ENCODE data around the gene PPP4R3A. TPM values are rescaled to one million over a fixed set of nuclear protein-coding genes. Genes with fewer than 3 reads are reported as not detected.

The PPP4R3A gene
- total RNA-seq, 3 donors from 2014 or later = 83.9 to 127 (median 98.6) TPM

GRCh38 chr14:91520138-91520537, 10.0 kb upstream of the PPP4R3A start:
- no peaks in the 10 kb centered on the region for H3K9me3 ChIP-seq
- TF ChIP-seq POLR2AphosphoS5 (IDR thresholded peaks at IDR 0.05) = no peak
- TF ChIP-seq POLR2A (IDR thresholded peaks at IDR 0.05) = no peak
- TF ChIP-seq, protein P1, sequence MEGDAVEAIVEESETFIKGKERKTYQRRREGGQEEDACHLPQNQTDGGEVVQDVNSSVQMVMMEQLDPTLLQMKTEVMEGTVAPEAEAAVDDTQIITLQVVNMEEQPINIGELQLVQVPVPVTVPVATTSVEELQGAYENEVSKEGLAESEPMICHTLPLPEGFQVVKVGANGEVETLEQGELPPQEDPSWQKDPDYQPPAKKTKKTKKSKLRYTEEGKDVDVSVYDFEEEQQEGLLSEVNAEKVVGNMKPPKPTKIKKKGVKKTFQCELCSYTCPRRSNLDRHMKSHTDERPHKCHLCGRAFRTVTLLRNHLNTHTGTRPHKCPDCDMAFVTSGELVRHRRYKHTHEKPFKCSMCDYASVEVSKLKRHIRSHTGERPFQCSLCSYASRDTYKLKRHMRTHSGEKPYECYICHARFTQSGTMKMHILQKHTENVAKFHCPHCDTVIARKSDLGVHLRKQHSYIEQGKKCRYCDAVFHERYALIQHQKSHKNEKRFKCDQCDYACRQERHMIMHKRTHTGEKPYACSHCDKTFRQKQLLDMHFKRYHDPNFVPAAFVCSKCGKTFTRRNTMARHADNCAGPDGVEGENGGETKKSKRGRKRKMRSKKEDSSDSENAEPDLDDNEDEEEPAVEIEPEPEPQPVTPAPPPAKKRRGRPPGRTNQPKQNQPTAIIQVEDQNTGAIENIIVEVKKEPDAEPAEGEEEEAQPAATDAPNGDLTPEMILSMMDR (IDR thresholded peaks at IDR 0.05) = no peak
- intact Hi-C loops (cut with DNase I; ENCODE audit: low total_unique reads) = loop anchor here (5.0 kb wide), 2 partner anchors 1077 to 1507 kb away; no protein-coding TSS in a partner anchor
- no peak for DNase-seq (ENCODE audit: low spot score in 2 of 2)
- no peak overlapping the region for H3K27ac ChIP-seq
- H3K4me1 ChIP-seq = no peaks in the 10 kb centered on the region
- H3K36me3 ChIP-seq = no peaks in the 10 kb centered on the region
- H3K4me3 ChIP-seq = no peak overlapping the region
- H3K27me3 ChIP-seq = no peaks in the 10 kb centered on the region

GRCh38 chr14:91519239-91520036, 9.3 kb upstream of the PPP4R3A start:
- intact Hi-C loops (cut with DNase I; ENCODE audit: low total_unique reads) = loop anchor here (5.0 kb wide), 2 partner anchors 1078 to 1508 kb away; no protein-coding TSS in a partner anchor
- Histone ChIP-seq H3K4me1 (no peaks in the 10 kb centered on the region), H3K27me3 (no peaks in the 10 kb centered on the region), H3K36me3 (no peaks in the 10 kb centered on the region), H3K9me3 (no peaks in the 10 kb centered on the region), H3K27ac (no peak overlapping the region), H3K4me3 (no peak overlapping the region)
- DNase-seq (ENCODE audit: low spot score in 2 of 2) = no peak
- TF ChIP-seq, protein P1 (IDR thresholded peaks at IDR 0.05) = no peak
- TF ChIP-seq POLR2AphosphoS5 (IDR thresholded peaks at IDR 0.05) (no peak), POLR2A (IDR thresholded peaks at IDR 0.05) (no peak)

GRCh38 chr14:91516663-91517388, 6.7 kb upstream of the PPP4R3A start:
- intact Hi-C loops (cut with DNase I; ENCODE audit: low total_unique reads) = no loop called here
- no peak for TF ChIP-seq POLR2A (IDR thresholded peaks at IDR 0.05)
- TF ChIP-seq POLR2AphosphoS5 (IDR thresholded peaks at IDR 0.05) = no peak
- TF ChIP-seq, protein P1 (IDR thresholded peaks at IDR 0.05) = no peak

DNA sequence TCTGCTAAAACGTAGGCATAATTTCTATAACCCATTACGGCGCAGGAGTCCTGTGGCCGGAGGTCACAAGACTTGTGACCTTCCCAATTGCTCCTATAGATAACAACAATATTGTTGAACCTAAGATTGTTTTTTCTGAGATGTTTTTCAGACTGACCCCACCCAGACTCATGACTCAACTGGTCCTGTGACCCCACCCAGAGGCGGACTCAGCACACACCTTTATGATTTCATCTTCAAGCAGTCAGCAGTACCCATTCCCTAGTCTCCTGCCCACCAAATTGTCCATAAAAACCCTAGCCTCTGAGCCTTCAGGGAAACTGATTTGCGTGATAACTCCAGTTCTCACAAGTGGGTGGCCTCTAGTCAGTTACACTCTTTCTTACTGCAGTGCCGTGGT, 5.9 kb upstream of the PPP4R3A start:
- TF ChIP-seq, protein P1 (IDR thresholded peaks at IDR 0.05) = no peak
- TF ChIP-seq POLR2AphosphoS5 (IDR thresholded peaks at IDR 0.05) (no peak), POLR2A (IDR thresholded peaks at IDR 0.05) (no peak)
- H3K9me3 ChIP-seq = no peaks in the 10 kb centered on the region
- H3K27ac ChIP-seq = no peak overlapping the region
- DNase-seq (ENCODE audit: low spot score in 2 of 2) = no peak
- no peaks in the 10 kb centered on the region for H3K27me3 ChIP-seq
- no peak overlapping the region for H3K4me3 ChIP-seq
- intact Hi-C loops (cut with DNase I; ENCODE audit: low total_unique reads) = no loop called here
- H3K4me1 ChIP-seq = no peaks in the 10 kb centered on the region
- no peaks in the 10 kb centered on the region for H3K36me3 ChIP-seq

More at GRCh38 chr14:91516663-91517388, 6.7 kb upstream of the PPP4R3A start:
- Histone ChIP-seq H3K36me3 (no peaks in the 10 kb centered on the region), H3K9me3 (no peaks in the 10 kb centered on the region), H3K4me3 (no peak overlapping the region), H3K4me1 (no peaks in the 10 kb centered on the region), H3K27me3 (no peaks in the 10 kb centered on the region), H3K27ac (no peak overlapping the region)
- no peak for DNase-seq (ENCODE audit: low spot score in 2 of 2)

- Histone ChIP-seq H3K4me1 (no peaks in the 10 kb centered on the region), H3K27me3 (no peaks in the 10 kb centered on the region), H3K36me3 (no peaks in the 10 kb centered on the region), H3K9me3 (no peaks in the 10 kb centered on the region), H3K27ac (peak overlapping the region; percentile 99), H3K4me3 (peak overlapping the region; percentile 82 to 99 (median 98))
- DNase-seq (ENCODE audit: low spot score in 2 of 2) = no peak
- intact Hi-C loops (cut with DNase I; ENCODE audit: low total_unique reads) = no loop called here
- TF ChIP-seq POLR2AphosphoS5 (IDR thresholded peaks at IDR 0.05) = no peak
- TF ChIP-seq, protein P1 (IDR thresholded peaks at IDR 0.05) = no peak
- no peak for TF ChIP-seq POLR2A (IDR thresholded peaks at IDR 0.05)
Measured at GRCh38 chr14:91511043-91511383, 903 bp upstream of the PPP4R3A start.

Data from breast epithelium (tissue), 4 donors.